ENCODE measurements around the gene ADAMTS18. TPM values are rescaled to one million over a fixed set of nuclear protein-coding genes. Genes with fewer than 3 reads are reported as not detected.

Gene ADAMTS18
- total RNA-seq, 1 donor from 2014 or later: not detected

DNA sequence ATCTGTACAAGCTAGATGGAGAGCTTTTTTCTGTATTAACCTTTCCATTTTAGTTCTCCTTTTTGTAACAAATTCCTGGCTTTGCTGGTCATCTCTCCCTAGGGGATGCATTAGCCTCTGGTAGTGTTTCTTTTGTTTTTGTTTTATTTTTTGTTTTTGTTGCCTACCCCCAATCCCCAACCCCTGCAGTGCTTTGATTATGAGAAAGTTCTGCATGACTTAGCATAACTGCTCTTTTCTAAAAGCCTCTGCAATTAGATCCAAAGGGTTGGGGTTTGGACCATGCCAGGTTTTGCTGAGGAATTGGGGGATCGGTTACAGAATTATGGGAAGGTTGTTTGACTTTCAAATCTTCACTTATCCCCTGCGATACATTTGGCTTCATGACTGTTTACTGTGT, 98.2 kb downstream of the ADAMTS18 start:
- intact Hi-C loops (cut with micrococcal nuclease): no loop called here

DNA sequence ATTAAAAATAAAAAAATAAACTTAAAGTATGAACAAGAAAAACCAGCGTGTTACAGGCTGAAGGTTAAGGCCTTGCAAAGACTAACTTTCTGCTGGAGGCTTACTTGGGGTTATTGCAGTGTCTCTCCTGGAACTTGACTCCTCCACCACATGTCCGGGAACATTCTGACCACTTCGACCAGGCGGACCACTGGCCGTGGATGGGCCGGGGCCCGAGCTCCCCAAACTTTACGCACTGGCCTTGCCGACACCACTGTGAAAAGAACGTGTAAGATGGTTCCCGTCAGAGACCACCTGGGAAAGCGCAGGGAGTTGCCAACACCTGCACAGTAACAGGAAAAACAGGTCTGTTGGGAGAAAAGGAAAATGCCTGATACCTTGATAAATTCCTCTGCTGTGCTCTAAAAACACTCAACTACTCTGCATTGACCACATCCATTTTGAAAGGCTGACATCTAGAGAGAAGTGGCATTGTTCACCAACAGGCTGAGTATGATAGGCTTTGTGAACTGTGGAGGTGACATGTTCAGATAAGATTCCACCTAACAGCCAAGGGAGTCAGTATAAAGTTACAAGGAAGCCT, 99.1 kb downstream of the ADAMTS18 start:
- DNase-seq (no peak), ATAC-seq (ENCODE audit: low read depth) (no peak)
- Mint-ChIP-seq H3K4me1 (no peaks in the 10 kb centered on the region), H3K27me3 (peaks cover 6% of the 10 kb centered on the region), H3K9me3 (no peaks in the 10 kb centered on the region), H3K36me3 (ENCODE audit: low read depth) (no peaks in the 10 kb centered on the region), H3K27ac (no peak overlapping the region), H3K4me3 (no peak overlapping the region)
- TF ChIP-seq, protein P1, sequence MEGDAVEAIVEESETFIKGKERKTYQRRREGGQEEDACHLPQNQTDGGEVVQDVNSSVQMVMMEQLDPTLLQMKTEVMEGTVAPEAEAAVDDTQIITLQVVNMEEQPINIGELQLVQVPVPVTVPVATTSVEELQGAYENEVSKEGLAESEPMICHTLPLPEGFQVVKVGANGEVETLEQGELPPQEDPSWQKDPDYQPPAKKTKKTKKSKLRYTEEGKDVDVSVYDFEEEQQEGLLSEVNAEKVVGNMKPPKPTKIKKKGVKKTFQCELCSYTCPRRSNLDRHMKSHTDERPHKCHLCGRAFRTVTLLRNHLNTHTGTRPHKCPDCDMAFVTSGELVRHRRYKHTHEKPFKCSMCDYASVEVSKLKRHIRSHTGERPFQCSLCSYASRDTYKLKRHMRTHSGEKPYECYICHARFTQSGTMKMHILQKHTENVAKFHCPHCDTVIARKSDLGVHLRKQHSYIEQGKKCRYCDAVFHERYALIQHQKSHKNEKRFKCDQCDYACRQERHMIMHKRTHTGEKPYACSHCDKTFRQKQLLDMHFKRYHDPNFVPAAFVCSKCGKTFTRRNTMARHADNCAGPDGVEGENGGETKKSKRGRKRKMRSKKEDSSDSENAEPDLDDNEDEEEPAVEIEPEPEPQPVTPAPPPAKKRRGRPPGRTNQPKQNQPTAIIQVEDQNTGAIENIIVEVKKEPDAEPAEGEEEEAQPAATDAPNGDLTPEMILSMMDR (IDR thresholded peaks at IDR 0.05): no peak
- ChIA-PET CTCF (no interaction called here), POLR2A (no interaction called here)
- intact Hi-C loops (cut with micrococcal nuclease): no loop called here

More for the DNA sequence above, 98.2 kb downstream of the ADAMTS18 start:
- H3K36me3 Mint-ChIP-seq (ENCODE audit: low read depth): no peaks in the 10 kb centered on the region
- no peak overlapping the region for H3K4me3 Mint-ChIP-seq
- ChIA-PET CTCF (no interaction called here), POLR2A (no interaction called here)
- DNase-seq (no peak), ATAC-seq (ENCODE audit: low read depth) (no peak)
- H3K4me1 Mint-ChIP-seq: no peaks in the 10 kb centered on the region
- TF ChIP-seq, protein P1 (IDR thresholded peaks at IDR 0.05): no peak
- no peaks in the 10 kb centered on the region for H3K9me3 Mint-ChIP-seq
- H3K27ac Mint-ChIP-seq: no peak overlapping the region
- peaks cover 6% of the 10 kb centered on the region for H3K27me3 Mint-ChIP-seq

DNA sequence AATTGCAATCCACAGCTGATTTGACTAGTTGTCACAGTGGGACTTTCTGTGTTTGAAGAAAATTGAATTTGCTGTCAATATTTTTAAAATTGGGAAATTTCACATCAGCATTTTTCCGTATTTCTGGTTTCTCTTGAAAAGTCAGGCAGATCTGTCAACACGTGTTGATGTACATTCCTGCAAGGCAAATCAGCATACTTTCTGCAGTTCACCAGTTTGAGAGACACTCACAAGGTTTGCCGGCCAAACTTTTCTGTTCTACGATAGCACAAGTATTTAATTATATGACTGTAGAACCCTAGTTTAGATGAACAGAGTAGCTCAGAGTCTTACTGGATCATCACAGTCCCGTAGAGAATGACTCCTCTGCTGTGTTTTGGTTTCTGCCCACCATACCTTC, 102.0 kb downstream of the ADAMTS18 start:
- DNase-seq (no peak), ATAC-seq (ENCODE audit: low read depth) (no peak)
- no peaks in the 10 kb centered on the region for H3K4me1 Mint-ChIP-seq
- intact Hi-C loops (cut with micrococcal nuclease): no loop called here
- no peak overlapping the region for H3K4me3 Mint-ChIP-seq
- peaks cover 8% of the 10 kb centered on the region for H3K27me3 Mint-ChIP-seq
- ChIA-PET CTCF (no interaction called here), POLR2A (no interaction called here)
- TF ChIP-seq, protein P1 (IDR thresholded peaks at IDR 0.05): no peak
- H3K27ac Mint-ChIP-seq: no peak overlapping the region
- no peaks in the 10 kb centered on the region for H3K9me3 Mint-ChIP-seq
- no peaks in the 10 kb centered on the region for H3K36me3 Mint-ChIP-seq (ENCODE audit: low read depth)

DNA sequence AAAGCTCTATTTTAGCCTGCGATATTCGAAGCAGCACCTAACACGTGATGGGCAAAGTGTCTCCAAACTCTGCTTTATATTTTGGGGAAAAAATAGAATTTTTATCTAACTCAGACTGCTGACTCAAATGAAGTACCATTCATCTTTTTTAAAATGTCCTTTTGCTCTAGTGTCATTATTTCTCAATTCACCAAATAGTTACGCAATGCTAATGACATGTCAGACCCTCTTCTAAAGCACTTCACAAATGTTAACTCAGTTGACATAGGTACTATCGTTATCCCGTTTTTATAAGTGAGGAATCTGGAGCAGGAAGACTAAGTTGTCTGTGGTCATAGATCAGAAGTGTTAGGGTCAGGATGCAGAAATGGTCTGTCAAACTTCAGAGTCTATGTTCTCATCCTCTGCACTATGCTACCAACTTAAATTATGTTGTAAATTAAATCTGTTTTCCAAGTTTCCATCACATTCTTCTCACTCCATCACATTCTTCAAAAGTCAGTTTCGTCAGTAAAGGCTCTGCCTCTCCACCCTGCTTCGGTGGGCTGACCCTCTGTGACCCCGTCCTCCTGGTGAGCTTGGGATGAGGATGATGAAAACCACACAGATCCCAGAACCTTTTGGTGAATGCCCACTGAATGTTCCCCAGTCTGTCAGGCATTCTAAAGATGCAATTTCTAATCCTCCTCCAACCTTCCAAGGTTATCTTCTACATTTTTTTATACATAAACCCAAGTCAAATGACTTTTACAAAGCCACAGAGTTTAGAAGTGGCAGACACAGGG, 102.8 kb downstream of the ADAMTS18 start:
- Mint-ChIP-seq H3K27ac (no peak overlapping the region), H3K4me1 (no peaks in the 10 kb centered on the region), H3K9me3 (no peaks in the 10 kb centered on the region), H3K27me3 (peaks cover 11% of the 10 kb centered on the region), H3K4me3 (no peak overlapping the region), H3K36me3 (ENCODE audit: low read depth) (no peaks in the 10 kb centered on the region)
- ChIA-PET CTCF (no interaction called here), POLR2A (no interaction called here)
- TF ChIP-seq, protein P1 (IDR thresholded peaks at IDR 0.05): no peak
- ATAC-seq (ENCODE audit: low read depth) (no peak), DNase-seq (no peak)
- intact Hi-C loops (cut with micrococcal nuclease): no loop called here

DNA sequence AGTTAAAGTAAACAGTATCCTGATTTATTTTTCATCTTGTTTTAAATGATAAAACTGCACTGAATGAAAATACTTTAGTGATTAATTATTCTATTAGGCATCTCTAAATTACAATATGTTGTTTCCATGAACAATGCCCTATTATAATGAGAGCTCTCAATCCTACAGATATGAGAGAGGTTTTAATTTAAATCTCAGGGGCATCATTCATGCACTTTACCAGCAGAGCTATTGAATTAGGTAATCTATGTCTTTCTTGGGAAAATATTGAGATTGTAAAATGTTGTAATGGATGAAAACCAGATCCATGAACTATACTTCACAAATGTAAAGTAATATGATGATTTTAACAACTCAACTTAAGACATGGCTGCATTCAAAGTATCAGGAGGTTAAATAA, 103.8 kb downstream of the ADAMTS18 start:
- Mint-ChIP-seq H3K4me1 (no peaks in the 10 kb centered on the region), H3K27me3 (peaks cover 9% of the 10 kb centered on the region), H3K27ac (no peak overlapping the region), H3K36me3 (ENCODE audit: low read depth) (no peaks in the 10 kb centered on the region), H3K4me3 (no peak overlapping the region), H3K9me3 (no peaks in the 10 kb centered on the region)
- intact Hi-C loops (cut with micrococcal nuclease): no loop called here
- CTCF ChIA-PET: no interaction called here
- no peak for DNase-seq
- ATAC-seq (ENCODE audit: low read depth): no peak
- TF ChIP-seq, protein P1 (IDR thresholded peaks at IDR 0.05): no peak
- POLR2A ChIA-PET: no interaction called here
